K562 (cell line): ENCODE data around the gene NT5C1B. TPM values are rescaled to one million over a fixed set of nuclear protein-coding genes. Genes with fewer than 3 reads are reported as not detected.

Source experiments
- DNMT1 ChIP-seq: fragments of 450-650 bp; IDR thresholded peaks from 2 replicates; pipeline ENCODE4 v1.6.1; 2016; ENCODE audit warnings: antibody characterized with exemption, mild to moderate bottlenecking
- ELK3 ChIP-seq: fragments of 450-650 bp; formaldehyde crosslinking; IDR thresholded peaks from 2 replicates; pipeline ENCODE4 v1.4.0; 2020; ENCODE audit warnings: mild to moderate bottlenecking
- FIP1L1 ChIP-seq: fragments of 200-400 bp; formaldehyde crosslinking; IDR thresholded peaks from 2 replicates; pipeline ENCODE4 v1.6.1; 2018; ENCODE audit warnings: mild to moderate bottlenecking, low read depth, low read length; ENCODE audit not compliant: poor library complexity, severe bottlenecking
- GABPB2 ChIP-seq: fragments of 250-450 bp; sonication (Bioruptor Pico); conservative IDR thresholded peaks from 2 replicates; pipeline ENCODE4 v1.5.1; 2021; ENCODE audit warnings: mild to moderate bottlenecking
- ILF3 ChIP-seq: fragments of 450-650 bp; IDR thresholded peaks from 2 replicates; pipeline ENCODE4 v1.6.1; 2018; ENCODE audit warnings: antibody characterized with exemption, mild to moderate bottlenecking, moderate library complexity, borderline replicate concordance
- KLF1 ChIP-seq: fragments of 450-650 bp; IDR thresholded peaks from 2 replicates; pipeline ENCODE4 v1.6.1; 2016; ENCODE audit warnings: missing genetic modification characterization, missing compliant biosample characterization
- MAFK ChIP-seq: IDR thresholded peaks from 2 replicates; pipeline ENCODE4 v1.6.1; 2011; ENCODE audit warnings: low read length, improper control_type of control experiment
- POLR3G ChIP-seq: IDR thresholded peaks from 2 replicates; pipeline ENCODE4 v1.6.1; 2011; ENCODE audit not compliant: insufficient read length, insufficient replicate concordance; ENCODE audit errors: extremely low read depth
- PTTG1 ChIP-seq: fragments of 450-650 bp; IDR thresholded peaks from 2 replicates; pipeline ENCODE4 v1.6.1; 2016; ENCODE audit warnings: low read depth, mild to moderate bottlenecking, missing genetic modification characterization, missing compliant biosample characterization
- RBM22 ChIP-seq: fragments of 200-400 bp; formaldehyde crosslinking; IDR thresholded peaks from 2 replicates; pipeline ENCODE4 v1.6.1; 2018; ENCODE audit warnings: low read length, low read depth; ENCODE audit not compliant: poor library complexity, severe bottlenecking
- ZKSCAN3 ChIP-seq: fragments of 250-450 bp; sonication (Bioruptor Pico); IDR thresholded peaks from 2 replicates; pipeline ENCODE4 v1.4.0; 2020
- ZNF253 ChIP-seq: fragments of 250-450 bp; sonication (Bioruptor Pico); conservative IDR thresholded peaks from 2 replicates; pipeline ENCODE4 v1.6.1; 2021; ENCODE audit warnings: mild to moderate bottlenecking
- ZNF408 ChIP-seq: fragments of 250-450 bp; sonication (Bioruptor Pico); IDR thresholded peaks from 2 replicates; pipeline ENCODE4 v1.4.0; 2020; ENCODE audit warnings: low read depth, mild to moderate bottlenecking, moderate library complexity
- ZNF445 ChIP-seq: fragments of 250-450 bp; sonication (Bioruptor Pico); IDR thresholded peaks from 2 replicates; pipeline ENCODE4 v1.4.0; 2020; ENCODE audit warnings: low read depth, mild to moderate bottlenecking, moderate library complexity
- ZNF551 ChIP-seq: fragments of 250-450 bp; sonication (Bioruptor Pico); IDR thresholded peaks from 2 replicates; pipeline ENCODE4 v1.5.0; 2021; ENCODE audit warnings: mild to moderate bottlenecking, moderate library complexity
- ZNF609 ChIP-seq: sonication (generic); formaldehyde crosslinking; IDR thresholded peaks from 2 replicates; pipeline ENCODE4 v1.8.1; 2023; ENCODE audit warnings: missing genetic modification reagents, mild to moderate bottlenecking, borderline replicate concordance
- ZNF766 ChIP-seq: fragments of 200-800 bp; sonication (Bioruptor generic); conservative IDR thresholded peaks from 2 replicates; pipeline ENCODE4 v1.6.1; 2016; ENCODE audit warnings: missing genetic modification characterization, missing compliant biosample characterization
- polyA plus RNA-seq, 8 experiments: library from polyadenylated mRNA; depleted of rRNA in 4 of 8; stranded (reverse) in 5 of 8; unstranded in 3 of 8; fragments of >200 nt; fragmentation: Nextera tagmentation in 2 of 8; fragmentation: Illumina TruSeq in 1 of 8; extraction: Ambion mirVana in 2 of 8; extraction: Trizol in 1 of 8; gene quantifications; 2 replicates each; pipeline versions ENCODE4 v1.2.1 to v1.2.3, GENCODE V29; 2011 to 2014; ENCODE audit warnings: inconsistent platforms in 1 of 8, missing spikeins in 1 of 8
- total RNA-seq, 7 experiments: library from RNA; depleted of rRNA in 6 of 7; stranded (reverse); fragments of >200 nt in 6 of 7; fragmentation: Illumina TruSeq in 2 of 7; extraction: Trizol in 2 of 7; gene quantifications; 2 replicates each; pipeline versions ENCODE4 v1.2.1 to v1.2.3, GENCODE V29; 2011 to 2021; ENCODE audit warnings: low replicate concordance in 1 of 7
- TF ChIP-seq, protein P1 (sequence below): sonication (generic); IDR thresholded peaks from 2 replicates; pipeline ENCODE4 v1.6.1; 2016
- TF ChIP-seq, protein P2 (sequence below), 3 experiments: IDR thresholded peaks in 2 of 3; conservative IDR thresholded peaks in 1 of 3; 2 replicates each; pipeline ENCODE4 v1.5.1; 2011 to 2012; ENCODE audit warnings: low read length in 3 of 3, mild to moderate bottlenecking in 3 of 3, control low read depth in 2 of 3, improper control_type of control experiment in 1 of 3, inconsistent platforms in 1 of 3, low read depth in 1 of 3, mixed read lengths in 1 of 3, moderate library complexity in 1 of 3; ENCODE audit not compliant: insufficient read depth in 2 of 3

Gene NT5C1B
- total and polyA plus RNA-seq, 9 of the 15 experiments (the other 6 are each of a cell fraction or from before 2014, with no cell fraction given), result 0.07 TPM; not detected in 8

GRCh38 chr2:18560031-18560796 lies 29.2 kb downstream of the NT5C1B start, which contains the start of gene RDH14 (continued):
- TF ChIP-seq POLR3G, result no peak
- TF ChIP-seq, protein P1, sequence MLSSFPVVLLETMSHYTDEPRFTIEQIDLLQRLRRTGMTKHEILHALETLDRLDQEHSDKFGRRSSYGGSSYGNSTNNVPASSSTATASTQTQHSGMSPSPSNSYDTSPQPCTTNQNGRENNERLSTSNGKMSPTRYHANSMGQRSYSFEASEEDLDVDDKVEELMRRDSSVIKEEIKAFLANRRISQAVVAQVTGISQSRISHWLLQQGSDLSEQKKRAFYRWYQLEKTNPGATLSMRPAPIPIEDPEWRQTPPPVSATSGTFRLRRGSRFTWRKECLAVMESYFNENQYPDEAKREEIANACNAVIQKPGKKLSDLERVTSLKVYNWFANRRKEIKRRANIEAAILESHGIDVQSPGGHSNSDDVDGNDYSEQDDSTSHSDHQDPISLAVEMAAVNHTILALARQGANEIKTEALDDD, result no peak
- no peak for TF ChIP-seq ILF3
- no peak for TF ChIP-seq ZNF609 (CRISPR knock-in tag)
- TF ChIP-seq, protein P2, sequence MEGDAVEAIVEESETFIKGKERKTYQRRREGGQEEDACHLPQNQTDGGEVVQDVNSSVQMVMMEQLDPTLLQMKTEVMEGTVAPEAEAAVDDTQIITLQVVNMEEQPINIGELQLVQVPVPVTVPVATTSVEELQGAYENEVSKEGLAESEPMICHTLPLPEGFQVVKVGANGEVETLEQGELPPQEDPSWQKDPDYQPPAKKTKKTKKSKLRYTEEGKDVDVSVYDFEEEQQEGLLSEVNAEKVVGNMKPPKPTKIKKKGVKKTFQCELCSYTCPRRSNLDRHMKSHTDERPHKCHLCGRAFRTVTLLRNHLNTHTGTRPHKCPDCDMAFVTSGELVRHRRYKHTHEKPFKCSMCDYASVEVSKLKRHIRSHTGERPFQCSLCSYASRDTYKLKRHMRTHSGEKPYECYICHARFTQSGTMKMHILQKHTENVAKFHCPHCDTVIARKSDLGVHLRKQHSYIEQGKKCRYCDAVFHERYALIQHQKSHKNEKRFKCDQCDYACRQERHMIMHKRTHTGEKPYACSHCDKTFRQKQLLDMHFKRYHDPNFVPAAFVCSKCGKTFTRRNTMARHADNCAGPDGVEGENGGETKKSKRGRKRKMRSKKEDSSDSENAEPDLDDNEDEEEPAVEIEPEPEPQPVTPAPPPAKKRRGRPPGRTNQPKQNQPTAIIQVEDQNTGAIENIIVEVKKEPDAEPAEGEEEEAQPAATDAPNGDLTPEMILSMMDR (IDR thresholded peaks at IDR 0.05 in 2 of 3, conservative IDR thresholded peaks at IDR 0.05 in 1 of 3; ENCODE audit: insufficient read depth in 2 of 3, low read depth in 1 of 3, low read length in 3 of 3), result no peak
- TF ChIP-seq ZNF253, result no peak
- TF ChIP-seq FIP1L1, result no peak
- no peak for TF ChIP-seq MAFK
- TF ChIP-seq ZNF445 (CRISPR knock-in tag), result no peak
- no peak for TF ChIP-seq ELK3 (CRISPR knock-in tag)
- TF ChIP-seq GABPB2 (CRISPR knock-in tag), result no peak
- TF ChIP-seq ZNF551 (CRISPR knock-in tag), result no peak
- no peak for TF ChIP-seq ZNF766
- TF ChIP-seq ZNF408 (CRISPR knock-in tag), result peak; percentile 84; the same call in 1 of the 2 replicates
- TF ChIP-seq DNMT1, result no peak
- TF ChIP-seq ZKSCAN3, result no peak
- no peak for TF ChIP-seq KLF1 (tag)
- no peak for TF ChIP-seq PTTG1 (tag)
- TF ChIP-seq RBM22, result no peak
